Prostate gland (tissue), 2 donors: Measurements from ENCODE around the gene GATA6. TPM values are rescaled to one million over a fixed set of nuclear protein-coding genes. Genes with fewer than 3 reads are reported as not detected.

Experiments
- DNase-seq: peaks from one replicate; pipeline ENCODE4 v3.0.0-alpha.2; 2019; ENCODE audit warnings: low spot score
- H3K27ac ChIP-seq, 2 donors: fragments of 200-600 bp; sonication (generic); 2 replicates each; pipeline ENCODE4 v1.5.1; 2017 to 2019
- H3K27me3 ChIP-seq: fragments of 200-600 bp; sonication (generic); replicated peaks from 2 replicates; pipeline ENCODE4 v1.5.1; 2019; ENCODE audit not compliant: insufficient read depth
- H3K36me3 ChIP-seq, 2 donors: fragments of 200-600 bp; sonication (generic); 1 replicate in 1 of 2; 2 replicates in 1 of 2; pipeline versions ENCODE4 v1.5.1 to v1.8.1; 2017 to 2019
- H3K4me1 ChIP-seq: fragments of 200-600 bp; sonication (generic); replicated peaks from 2 replicates; pipeline ENCODE4 v1.5.1; 2019
- H3K4me3 ChIP-seq, 2 donors: fragments of 200-600 bp; sonication (generic); 2 replicates each; pipeline ENCODE4 v1.5.1; 2017 to 2019
- H3K9me3 ChIP-seq: fragments of 200-600 bp; sonication (generic); 2 replicates; pipeline ENCODE4 v1.5.1; 2017
- CTCF ChIP-seq, 4 experiments: fragments of 200-600 bp in 2 of 4; fragments of 450-650 bp in 2 of 4; sonication (generic) in 2 of 4; IDR thresholded peaks; 1 replicate in 3 of 4; 2 replicates in 1 of 4; pipeline ENCODE4 v1.5.1; 2016 to 2019; ENCODE audit warnings: antibody characterized with exemption in 4 of 4, mild to moderate bottlenecking in 2 of 4, moderate library complexity in 2 of 4
- POLR2A ChIP-seq: fragments of 450-650 bp; IDR thresholded peaks from one replicate; pipeline ENCODE4 v1.6.1; 2016; ENCODE audit warnings: antibody characterized with exemption, mild to moderate bottlenecking
- POLR2AphosphoS5 ChIP-seq: sonication (generic); formaldehyde crosslinking; IDR thresholded peaks from one replicate; pipeline ENCODE4 v1.6.1; 2017; ENCODE audit warnings: antibody characterized with exemption
- WGBS: methylation state at CpG from one replicate; pipeline ENCODE4 v1.1.5; 2018; 5-methylcytosine and 5-hydroxymethylcytosine counted together
- intact Hi-C: fragments of 100-400 bp; cut with DNase I; formaldehyde crosslinking; loops from one replicate; pipeline ENCODE4 v1.14.2; 2022
- total RNA-seq, 2 donors: library from RNA; depleted of rRNA; stranded (reverse); fragments of >200 nt; gene quantifications; one replicate each; pipeline ENCODE4 v1.1.0, GENCODE V29; 2016

Gene GATA6
- total RNA-seq, 2 donors from 2014 or later, result 9.8 to 49.0 TPM

- no peaks in the 10 kb centered on the region for H3K27me3 ChIP-seq
- no peak for DNase-seq
- WGBS, result 68% methylated on average over 2 of the region's 2 CpGs
- no peak overlapping the region for H3K4me3 ChIP-seq
- TF ChIP-seq CTCF (IDR thresholded peaks at IDR 0.05) (no peak), POLR2AphosphoS5 (no peak), POLR2A (no peak)
- intact Hi-C loops, result no loop called here
- H3K27ac ChIP-seq, result no peak overlapping the region
- H3K4me1 ChIP-seq, result no peaks in the 10 kb centered on the region
- no peaks in the 10 kb centered on the region for H3K9me3 ChIP-seq
- no peaks in the 10 kb centered on the region for H3K36me3 ChIP-seq
Measured at GRCh38 chr18:22228976-22229375, 59.6 kb downstream of the GATA6 start.

- WGBS, result 81% methylated on average over 7 of the region's 7 CpGs
Measured at GRCh38 chr18:22229456-22230124, 60.2 kb downstream of the GATA6 start.

GRCh38 chr18:22230471-22230945, 61.1 kb downstream of the GATA6 start:
- no peak for TF ChIP-seq POLR2A
- TF ChIP-seq POLR2AphosphoS5, result no peak
- TF ChIP-seq CTCF (IDR thresholded peaks at IDR 0.05), result no peak
- Histone ChIP-seq H3K4me1 (no peaks in the 10 kb centered on the region), H3K4me3 (no peak overlapping the region), H3K36me3 (no peaks in the 10 kb centered on the region), H3K27me3 (no peaks in the 10 kb centered on the region), H3K9me3 (no peaks in the 10 kb centered on the region), H3K27ac (no peak overlapping the region)
- no peak for DNase-seq
- WGBS, result 70% methylated on average over 12 of the region's 12 CpGs
- intact Hi-C loops, result no loop called here

More at GRCh38 chr18:22229456-22230124, 60.2 kb downstream of the GATA6 start:
- Histone ChIP-seq H3K4me1 (no peaks in the 10 kb centered on the region), H3K36me3 (no peaks in the 10 kb centered on the region), H3K27ac (no peak overlapping the region), H3K9me3 (no peaks in the 10 kb centered on the region), H3K4me3 (no peak overlapping the region), H3K27me3 (no peaks in the 10 kb centered on the region)
- intact Hi-C loops, result no loop called here
- TF ChIP-seq POLR2A, result no peak
- no peak for TF ChIP-seq POLR2AphosphoS5
- TF ChIP-seq CTCF (IDR thresholded peaks at IDR 0.05), result no peak
- no peak for DNase-seq

- H3K9me3 ChIP-seq, result no peaks in the 10 kb centered on the region
- TF ChIP-seq POLR2A (no peak), CTCF (IDR thresholded peaks at IDR 0.05) (no peak), POLR2AphosphoS5 (no peak)
- H3K4me1 ChIP-seq, result no peaks in the 10 kb centered on the region
- no peak for DNase-seq
- no peaks in the 10 kb centered on the region for H3K36me3 ChIP-seq
- 68% methylated on average over 8 of the region's 8 CpGs for WGBS
- intact Hi-C loops, result no loop called here
- H3K27me3 ChIP-seq, result no peaks in the 10 kb centered on the region
- no peak overlapping the region for H3K27ac ChIP-seq
- no peak overlapping the region for H3K4me3 ChIP-seq
Measured at GRCh38 chr18:22233266-22233665, 63.9 kb downstream of the GATA6 start.

- Histone ChIP-seq H3K27me3 (no peaks in the 10 kb centered on the region), H3K9me3 (no peaks in the 10 kb centered on the region), H3K4me1 (no peaks in the 10 kb centered on the region), H3K27ac (no peak overlapping the region), H3K36me3 (no peaks in the 10 kb centered on the region), H3K4me3 (no peak overlapping the region)
- TF ChIP-seq POLR2A (no peak), POLR2AphosphoS5 (no peak), CTCF (IDR thresholded peaks at IDR 0.05) (no peak)
- DNase-seq, result no peak
- intact Hi-C loops, result no loop called here
- WGBS, result 95% methylated on average over 6 of the region's 6 CpGs
Measured at GRCh38 chr18:22238036-22238435, 68.6 kb downstream of the GATA6 start.
